Esophagus mucosa (tissue), 1 donor: ENCODE measurements around the gene NDC80. TPM values are rescaled to one million over a fixed set of nuclear protein-coding genes. Genes with fewer than 3 reads are reported as not detected.
A peak's percentile ranks its signal among the peaks of the same experiment; 100 is the strongest.

Experiments used
- ATAC-seq: fragments of 200-7000 bp; cut with Tn5 transposase; one replicate; pipeline ENCODE4 v1.9.1; 2020
- total RNA-seq: library from RNA; stranded (reverse); gene quantifications from one replicate; pipeline ENCODE4 v1.2.4, GENCODE V29; 2023
- donor health status: DM: yes; HTN: yes; CAD: no.

The NDC80 gene
- total RNA-seq, 1 donor from 2014 or later = 9.7 TPM

GRCh38 chr18:2559249-2559648 lies 12.1 kb upstream of the NDC80 start:
- ATAC-seq = no peak

GRCh38 chr18:2564373-2564772 lies 7.0 kb upstream of the NDC80 start:
- ATAC-seq = no peak

GRCh38 chr18:2568129-2568528 lies 3.2 kb upstream of the NDC80 start:
- no peak for ATAC-seq

DNA sequence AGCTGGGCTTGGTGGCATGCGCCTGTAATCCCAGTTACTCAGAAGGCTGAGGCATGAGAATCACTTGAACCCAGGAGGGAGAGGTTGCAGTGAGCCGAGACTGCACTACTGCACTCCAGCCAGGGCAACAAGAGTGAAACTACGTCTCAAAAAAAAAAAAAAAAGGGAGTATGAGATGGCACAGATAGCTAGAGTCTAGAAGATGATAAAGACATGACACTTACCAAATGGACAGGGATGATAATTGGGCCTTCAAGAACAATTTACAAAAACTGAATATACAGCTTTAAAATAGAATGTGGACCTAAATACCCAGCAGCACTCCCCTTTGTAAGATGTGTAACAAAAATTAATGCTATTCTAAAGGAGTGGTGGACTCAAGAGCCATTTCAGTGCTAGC lies 2.8 kb upstream of the NDC80 start:
- ATAC-seq = no peak

DNA sequence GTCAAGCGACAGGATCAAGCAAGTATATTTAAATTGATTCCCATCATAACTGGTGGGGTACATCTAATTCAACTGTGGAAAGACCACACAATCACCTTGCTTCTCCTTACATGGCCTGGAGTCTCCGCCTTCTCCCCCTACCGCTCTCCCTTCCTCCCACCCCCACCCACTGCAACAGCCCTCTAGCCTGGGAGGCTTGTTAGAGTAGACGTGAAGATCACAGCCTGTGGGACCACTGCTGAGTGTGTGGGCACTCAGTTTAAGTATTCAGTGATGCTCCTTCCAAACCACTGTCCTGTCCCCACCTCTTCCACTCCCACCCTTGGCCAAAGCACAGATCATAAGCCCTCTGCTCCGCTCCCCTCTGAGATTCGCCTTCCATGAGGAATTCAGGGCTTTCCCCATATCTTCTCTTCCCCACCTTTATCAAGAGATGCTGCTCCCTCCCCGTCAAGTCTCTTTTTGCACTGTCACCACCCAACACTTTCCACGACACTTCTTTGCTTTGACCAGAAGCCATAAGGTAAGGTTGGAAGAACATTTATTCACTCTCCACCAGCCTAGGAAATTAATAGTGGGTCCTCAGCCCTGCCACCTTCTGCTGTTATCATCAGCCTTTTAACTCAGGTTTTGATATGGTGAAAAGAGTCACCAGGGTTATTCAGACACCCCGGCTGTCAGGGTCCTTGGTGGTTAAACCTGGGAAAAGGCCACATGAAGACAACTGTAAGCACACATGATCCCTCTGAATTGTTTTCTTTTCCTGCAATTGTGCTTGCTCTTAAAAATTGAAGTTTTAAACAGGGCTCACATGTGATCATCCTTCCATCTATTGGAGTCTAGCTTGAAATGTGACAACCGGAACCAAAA lies 1.8 kb upstream of the NDC80 start:
- ATAC-seq = no peak

- peak; percentile 77 for ATAC-seq
Observed at GRCh38 chr18:2570772-2571199, 571 bp upstream of the NDC80 start.

GRCh38 chr18:2572171-2572569 lies 813 bp downstream of the NDC80 start:
- ATAC-seq = no peak

DNA sequence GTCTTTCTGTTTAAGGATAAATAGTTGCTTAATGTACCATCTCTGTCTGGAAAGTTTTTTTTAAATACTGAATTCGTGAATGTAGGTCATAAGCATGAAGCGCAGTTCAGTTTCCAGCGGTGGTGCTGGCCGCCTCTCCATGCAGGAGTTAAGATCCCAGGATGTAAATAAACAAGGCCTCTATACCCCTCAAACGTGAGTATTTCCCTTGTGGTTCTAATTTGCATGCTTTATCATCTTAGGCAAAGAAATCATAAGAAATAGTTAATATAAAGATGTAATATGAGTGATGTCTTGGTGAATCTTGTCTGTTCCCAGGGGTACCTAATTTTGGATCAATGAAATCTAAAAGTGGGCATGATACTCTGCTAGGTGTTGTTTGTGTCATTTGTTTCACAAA lies 1.5 kb downstream of the NDC80 start:
- no peak for ATAC-seq

DNA sequence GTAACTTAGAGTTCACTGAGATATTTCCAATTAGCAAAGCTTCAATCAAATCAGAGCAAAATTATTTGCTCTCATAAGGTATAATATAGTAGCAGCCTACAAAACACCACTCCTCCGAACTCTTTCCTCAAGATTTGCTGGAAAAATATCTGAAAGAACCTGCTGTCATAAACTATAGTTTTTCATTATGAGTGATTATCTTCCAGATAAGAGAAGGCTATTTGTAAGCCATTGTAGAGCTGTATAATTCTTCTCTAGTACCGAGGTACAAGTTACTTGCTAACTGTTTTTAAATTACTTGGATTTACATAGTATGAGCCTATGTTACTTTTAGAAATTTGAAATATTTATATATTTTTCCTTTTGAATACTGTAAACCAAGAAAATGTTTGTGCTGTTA lies 2.1 kb downstream of the NDC80 start:
- ATAC-seq = no peak

DNA sequence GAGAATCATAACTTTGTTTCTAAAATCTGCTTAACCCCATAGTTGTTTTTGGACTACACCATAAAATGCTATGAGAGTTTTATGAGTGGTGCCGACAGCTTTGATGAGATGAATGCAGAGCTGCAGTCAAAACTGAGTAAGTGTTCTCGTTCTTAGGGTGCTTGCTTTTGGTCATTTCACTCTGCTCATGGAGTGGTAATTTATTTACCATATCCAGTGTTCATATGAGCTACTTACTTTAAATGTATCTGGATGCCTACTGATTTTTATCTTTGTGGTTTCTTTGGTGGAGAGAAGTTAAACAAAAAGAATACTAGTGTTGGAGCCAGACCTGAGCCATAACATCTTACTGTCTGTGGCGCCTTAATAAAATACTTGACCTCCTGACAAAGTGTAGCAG lies 16.4 kb downstream of the NDC80 start:
- ATAC-seq = no peak

GRCh38 chr18:2588666-2589344 lies 17.4 kb downstream of the NDC80 start:
- no peak for ATAC-seq

DNA sequence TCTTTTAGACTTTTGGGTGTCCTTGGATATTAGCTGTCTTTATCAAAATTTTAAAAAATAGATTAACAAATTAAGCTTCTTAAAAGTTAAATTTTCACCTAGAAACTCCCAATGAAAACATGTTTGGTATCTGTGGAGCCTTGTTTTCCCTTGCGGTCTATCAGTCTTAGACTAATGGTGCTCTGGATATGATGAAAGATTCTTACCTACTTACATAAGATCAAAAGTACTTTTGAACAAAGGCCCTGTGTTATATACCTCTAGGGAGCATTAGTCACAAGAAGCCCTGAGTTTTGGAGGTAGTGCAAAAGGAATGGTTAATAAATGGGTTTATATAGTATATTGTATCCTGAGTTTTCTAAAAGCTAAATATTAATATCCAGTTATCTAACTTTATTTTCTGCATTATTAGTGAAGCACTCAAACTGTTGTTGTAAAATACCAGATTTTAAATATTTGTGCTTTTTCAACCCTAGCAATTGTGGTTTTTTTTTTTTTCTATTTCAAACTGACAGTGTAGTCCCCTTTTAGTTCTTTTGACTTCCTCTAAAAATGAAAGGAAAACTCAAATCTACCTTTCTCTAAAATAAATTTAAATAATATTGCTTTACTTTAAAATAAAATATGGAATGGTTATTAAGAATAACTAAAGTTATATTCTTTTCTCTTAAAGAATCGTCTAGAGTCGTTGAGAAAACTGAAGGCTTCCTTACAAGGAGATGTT lies 18.1 kb downstream of the NDC80 start:
- peak; percentile 86 for ATAC-seq

DNA sequence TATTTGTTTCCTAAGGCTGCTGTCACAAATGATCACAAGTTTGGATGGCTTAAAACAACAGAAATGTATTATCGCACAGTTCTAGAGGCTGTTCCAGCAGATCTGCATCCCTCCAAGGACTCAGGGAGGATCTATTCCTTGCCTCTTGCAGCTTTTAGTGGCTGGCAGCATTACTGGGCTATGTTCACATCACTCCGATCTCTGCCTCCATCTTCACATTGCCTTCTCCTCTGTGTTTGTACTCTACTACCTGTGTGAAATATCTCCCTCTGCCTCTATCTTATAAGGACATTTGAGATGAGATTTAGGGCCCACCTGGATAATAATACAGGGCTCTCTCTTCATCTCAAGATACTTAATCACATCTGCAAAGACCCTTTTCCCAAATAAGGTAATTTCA lies 18.9 kb downstream of the NDC80 start:
- ATAC-seq = no peak

DNA sequence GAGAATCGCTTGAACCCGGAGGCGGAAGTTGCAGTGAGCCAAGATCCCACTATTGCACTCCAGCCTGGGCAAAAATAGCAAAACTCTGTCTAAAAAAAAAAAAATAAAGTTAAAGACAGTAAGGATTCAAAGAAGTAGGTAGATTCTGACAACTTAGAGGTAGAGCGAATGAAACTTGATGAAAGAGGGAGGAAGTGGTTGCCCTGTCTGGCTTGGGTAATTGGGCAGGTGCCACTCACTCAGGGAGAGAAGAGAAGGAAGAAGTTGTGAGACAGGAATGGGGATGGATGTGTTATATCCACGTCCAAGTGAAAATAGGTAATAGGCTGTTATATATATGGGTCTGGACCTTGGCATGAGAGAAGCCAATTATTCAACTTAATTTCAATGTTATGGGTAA lies 26.3 kb downstream of the NDC80 start:
- no peak for ATAC-seq

- peak; percentile 43 for ATAC-seq
Observed at GRCh38 chr18:2602844-2603243, 31.5 kb downstream of the NDC80 start.

DNA sequence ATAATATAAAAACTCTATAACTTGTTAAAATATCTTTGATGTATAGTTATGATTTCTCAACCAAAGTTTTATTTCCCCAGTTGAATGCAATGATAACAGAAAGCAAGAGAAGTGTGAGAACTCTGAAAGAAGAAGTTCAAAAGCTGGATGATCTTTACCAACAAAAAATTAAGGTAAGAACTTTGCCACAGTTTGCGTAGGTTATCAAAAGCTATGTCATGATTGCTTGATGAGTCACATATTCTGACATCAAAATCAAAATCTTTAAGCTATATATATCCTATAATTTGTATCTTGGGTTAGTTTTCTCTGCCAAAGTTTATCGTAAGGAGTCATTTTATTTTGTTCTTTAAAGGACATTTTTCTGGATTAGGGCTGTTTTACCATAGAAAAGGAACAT lies 35.0 kb downstream of the NDC80 start:
- no peak for ATAC-seq

DNA sequence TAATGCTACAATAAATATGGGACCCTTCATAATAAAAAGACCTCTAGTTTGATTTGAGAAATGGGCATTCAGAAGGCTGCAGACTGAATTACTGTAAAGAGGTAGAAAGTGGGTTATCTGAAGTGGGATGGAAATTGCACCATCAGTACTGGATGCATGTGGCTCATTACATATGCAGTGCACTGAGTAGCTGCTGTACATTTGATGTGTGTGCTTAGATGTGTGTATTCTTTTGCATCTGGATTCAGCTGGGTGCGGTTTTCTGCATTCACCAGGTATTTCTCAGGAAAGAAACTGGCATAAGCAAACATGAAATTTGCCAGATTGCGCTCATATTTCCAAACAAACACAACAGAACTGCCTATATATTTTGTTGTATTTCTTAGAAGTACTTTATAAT lies 38.2 kb downstream of the NDC80 start:
- no peak for ATAC-seq

DNA sequence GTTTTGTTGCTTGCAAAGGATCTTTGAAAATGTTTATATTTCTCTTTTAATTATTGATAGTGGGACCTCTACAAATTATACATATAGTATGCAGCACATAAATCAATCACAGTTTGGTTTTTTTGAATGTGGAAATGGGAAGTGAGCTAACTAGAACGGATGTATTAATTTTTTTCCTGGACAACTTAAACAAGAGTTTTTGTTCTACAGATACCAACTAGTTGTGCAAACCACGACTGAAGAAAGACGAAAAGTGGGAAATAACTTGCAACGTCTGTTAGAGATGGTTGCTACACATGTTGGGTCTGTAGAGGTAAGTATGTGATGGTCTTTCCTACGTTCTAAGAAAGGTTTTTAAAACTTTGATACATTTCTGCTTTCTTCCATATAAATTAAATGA lies 39.2 kb downstream of the NDC80 start:
- ATAC-seq = no peak

- no peak for ATAC-seq
Observed at GRCh38 chr18:2612996-2613395, 41.6 kb downstream of the NDC80 start.

GRCh38 chr18:2617401-2617998 lies 46.1 kb downstream of the NDC80 start:
- ATAC-seq = no peak

DNA sequence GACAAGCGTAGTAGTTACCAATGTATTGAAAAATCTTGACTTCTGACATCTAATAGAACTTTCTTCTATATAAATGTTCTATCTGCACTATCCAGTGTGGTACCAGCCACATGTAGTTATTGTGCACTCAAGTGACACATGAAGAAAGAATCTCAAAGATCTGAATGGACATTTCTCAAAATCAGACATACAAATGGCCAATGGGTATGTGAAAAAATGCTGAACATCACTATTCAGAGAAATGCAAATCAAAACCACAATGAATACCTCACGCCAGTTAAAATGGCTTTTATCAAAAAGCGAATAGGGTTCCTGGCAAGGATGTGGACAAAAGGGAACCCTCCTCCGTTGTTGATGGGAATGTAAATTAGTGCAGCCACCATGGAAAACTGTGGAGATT lies 46.7 kb downstream of the NDC80 start:
- no peak for ATAC-seq

DNA sequence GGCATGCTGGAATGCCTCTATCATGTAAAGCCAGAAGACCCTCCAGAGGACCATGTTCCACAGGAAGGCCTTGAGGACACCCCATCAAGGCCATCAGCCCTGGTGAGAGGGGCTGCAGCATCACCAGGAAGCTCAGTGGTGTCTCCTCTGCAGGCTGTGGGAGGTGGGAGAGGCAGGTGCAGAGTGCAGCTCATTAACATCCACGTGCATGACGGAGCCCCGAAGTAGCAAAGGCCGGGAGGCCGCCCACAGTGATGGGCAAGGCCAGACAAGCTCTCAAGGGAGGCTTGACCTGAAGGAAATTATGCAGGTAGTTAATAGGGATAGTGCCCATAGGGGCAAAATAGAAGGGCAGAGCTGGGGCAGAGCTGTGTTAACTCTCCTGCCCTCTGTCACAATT lies 53.9 kb downstream of the NDC80 start:
- no peak for ATAC-seq

GRCh38 chr18:2627821-2628276 lies 56.5 kb downstream of the NDC80 start:
- peak; percentile 99 for ATAC-seq
